ENCODE results near the gene DPH3. TPM values are rescaled to one million over a fixed set of nuclear protein-coding genes. Genes with fewer than 3 reads are reported as not detected.

Gene DPH3
- polyA plus RNA-seq, 1 donor (not counting 4 experiments of a cell fraction or from before 2014, with no cell fraction given): 36.7 TPM

GRCh38 chr3:16248556-16248955, 16.2 kb downstream of the DPH3 start:
- no peaks in the 10 kb centered on the region for H3K79me2 ChIP-seq (ENCODE audit: control insufficient read depth, insufficient read depth, low read length)
- no peak overlapping the region for H3K27ac ChIP-seq (ENCODE audit: control insufficient read depth, insufficient read depth, low read length)
- H3K4me3 ChIP-seq (ENCODE audit: control insufficient read depth in 2 of 3, extremely low read depth in 1 of 3, insufficient read depth in 2 of 3, low read depth in 1 of 3, low read length in 3 of 3): no peak overlapping the region
- no peaks in the 10 kb centered on the region for H3K9me1 ChIP-seq (ENCODE audit: control insufficient read depth, extremely low read depth, insufficient read depth, low read length)
- no peak overlapping the region for H2AFZ ChIP-seq (ENCODE audit: control insufficient read depth, low read length)
- H3K4me2 ChIP-seq (ENCODE audit: control insufficient read depth, extremely low read depth, insufficient read depth, low read depth, low read length): no peak overlapping the region
- FAIRE-seq (no peak), DNase-seq (ENCODE audit: low read depth, low spot score) (no peak)
- dilution Hi-C loops (cut with MboI; ENCODE audit: extremely low pct_ligation_motif_present, low sequenced_read_pairs): no loop called here
- no peaks in the 10 kb centered on the region for H3K27me3 ChIP-seq (ENCODE audit: control insufficient read depth, extremely low read depth, insufficient read depth, low read length)
- no peaks in the 10 kb centered on the region for H3K4me1 ChIP-seq (ENCODE audit: control insufficient read depth, extremely low read depth, insufficient read depth, low read length)
- no peak for TF ChIP-seq EZH2 (IDR thresholded peaks at IDR 0.05; ENCODE audit: low read length)
- no peak for TF ChIP-seq CTCF (optimal IDR thresholded peaks at IDR 0.05 in 1 of 3, IDR thresholded peaks at IDR 0.05 in 1 of 3, conservative IDR thresholded peaks at IDR 0.05 in 1 of 3; ENCODE audit: extremely low read depth in 1 of 3, insufficient read depth in 2 of 3, low read length in 3 of 3)
- no peaks in the 10 kb centered on the region for H4K20me1 ChIP-seq (ENCODE audit: control insufficient read depth, extremely low read depth, insufficient read depth, low read length)
- no peaks in the 10 kb centered on the region for H3K36me3 ChIP-seq (ENCODE audit: control insufficient read depth in 2 of 2, extremely low read depth in 1 of 2, insufficient read depth in 2 of 2, low read length in 2 of 2)
- no peaks in the 10 kb centered on the region for H3K9me3 ChIP-seq (ENCODE audit: control insufficient read depth, low read depth, low read length)
- H3K9ac ChIP-seq (ENCODE audit: control insufficient read depth, extremely low read depth, insufficient read depth, low read length): no peak overlapping the region

- H3K4me3 ChIP-seq (ENCODE audit: control insufficient read depth in 2 of 3, extremely low read depth in 1 of 3, insufficient read depth in 2 of 3, low read depth in 1 of 3, low read length in 3 of 3): no peak overlapping the region
- DNase-seq (ENCODE audit: low read depth, low spot score) (no peak), FAIRE-seq (peak; percentile 80)
- no peaks in the 10 kb centered on the region for H3K36me3 ChIP-seq (ENCODE audit: control insufficient read depth in 2 of 2, extremely low read depth in 1 of 2, insufficient read depth in 2 of 2, low read length in 2 of 2)
- H3K9me1 ChIP-seq (ENCODE audit: control insufficient read depth, extremely low read depth, insufficient read depth, low read length): no peaks in the 10 kb centered on the region
- peak; percentile 88 to 95 (median 91) for TF ChIP-seq CTCF (optimal IDR thresholded peaks at IDR 0.05 in 1 of 3, IDR thresholded peaks at IDR 0.05 in 1 of 3, conservative IDR thresholded peaks at IDR 0.05 in 1 of 3; ENCODE audit: extremely low read depth in 1 of 3, insufficient read depth in 2 of 3, low read length in 3 of 3)
- peak; percentile 19 for TF ChIP-seq EZH2 (IDR thresholded peaks at IDR 0.05; ENCODE audit: low read length)
- no peak overlapping the region for H3K27ac ChIP-seq (ENCODE audit: control insufficient read depth, insufficient read depth, low read length)
- no peaks in the 10 kb centered on the region for H3K9me3 ChIP-seq (ENCODE audit: control insufficient read depth, low read depth, low read length)
- dilution Hi-C loops (cut with MboI; ENCODE audit: extremely low pct_ligation_motif_present, low sequenced_read_pairs): no loop called here
- H3K79me2 ChIP-seq (ENCODE audit: control insufficient read depth, insufficient read depth, low read length): no peaks in the 10 kb centered on the region
- H3K4me2 ChIP-seq (ENCODE audit: control insufficient read depth, extremely low read depth, insufficient read depth, low read depth, low read length): peak overlapping the region; percentile 25
- H3K9ac ChIP-seq (ENCODE audit: control insufficient read depth, extremely low read depth, insufficient read depth, low read length): no peak overlapping the region
- no peak overlapping the region for H2AFZ ChIP-seq (ENCODE audit: control insufficient read depth, low read length)
- H3K4me1 ChIP-seq (ENCODE audit: control insufficient read depth, extremely low read depth, insufficient read depth, low read length): no peaks in the 10 kb centered on the region
- H3K27me3 ChIP-seq (ENCODE audit: control insufficient read depth, extremely low read depth, insufficient read depth, low read length): no peaks in the 10 kb centered on the region
- no peaks in the 10 kb centered on the region for H4K20me1 ChIP-seq (ENCODE audit: control insufficient read depth, extremely low read depth, insufficient read depth, low read length)
These were observed 17.3 kb downstream of the DPH3 start for GRCh38 chr3:16247282-16248061.
